ENCODE results near the gene CD46. TPM values are rescaled to one million over a fixed set of nuclear protein-coding genes. Genes with fewer than 3 reads are reported as not detected.
"Not testable (repeated sequence)": the region's sequence is repeated elsewhere in the genome, so short reads cannot be mapped to it uniquely, and the experiment has no call there.

CD46 gene
- 110 and 136 TPM in 2 replicates for total RNA-seq

- peak; percentile 92 to 94 for DNase-seq (ENCODE audit: low read depth in 2 of 2)
These were observed at the start of gene CD46 for GRCh38 chr1:207751790-207752455. TSS of gene CD46 (plus strand) at chr1:207752054. CDS start at chr1:207752213, 159 bp downstream.

- DNase-seq (ENCODE audit: low read depth in 2 of 2) = no peak
These were observed 49.5 kb upstream of the CD46 start for GRCh38 chr1:207702317-207702716.

- DNase-seq (ENCODE audit: low read depth in 2 of 2) = no peak
These were observed 48.1 kb upstream of the CD46 start for GRCh38 chr1:207703712-207704111.

DNA sequence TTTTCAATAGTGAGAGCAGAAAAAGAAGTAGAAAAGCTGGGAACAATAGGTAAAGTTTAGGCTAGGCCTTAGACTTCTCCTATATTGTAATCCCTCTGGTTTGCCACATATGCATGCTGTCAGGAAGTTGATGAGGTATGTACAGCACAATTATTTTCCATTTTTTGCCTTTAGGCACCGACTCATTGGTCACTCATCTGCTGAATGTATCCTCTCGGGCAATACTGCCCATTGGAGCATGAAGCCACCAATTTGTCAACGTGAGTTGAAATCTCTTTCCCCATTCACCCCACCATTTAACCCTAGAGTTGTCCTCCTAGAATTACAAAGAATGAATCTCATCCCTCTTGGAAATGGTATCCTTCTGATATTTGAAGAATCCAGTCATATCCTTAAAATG is 43.9 kb upstream of the CD46 start:
- DNase-seq (ENCODE audit: low read depth in 2 of 2) = not testable (repeated sequence)

DNA sequence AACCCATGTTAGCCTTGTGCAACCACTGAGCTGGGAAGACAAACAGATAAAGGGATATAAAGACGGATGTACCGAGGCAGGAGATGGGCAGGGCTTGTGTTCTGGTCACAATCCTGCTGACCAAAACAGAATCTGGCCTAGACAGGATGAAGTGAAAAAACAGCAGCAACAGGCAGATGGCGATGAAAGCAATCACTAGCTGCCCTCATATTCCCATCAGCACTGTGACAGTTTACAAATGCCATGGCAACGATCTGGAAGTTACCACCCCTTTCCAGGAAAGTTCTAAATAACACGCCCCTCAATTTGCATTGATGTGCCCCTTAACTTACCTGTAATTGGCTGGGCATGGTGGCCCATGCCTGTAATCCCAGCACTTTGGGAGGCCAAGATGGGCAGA is 40.6 kb upstream of the CD46 start:
- peak; percentile 39 to 72 for DNase-seq (ENCODE audit: low read depth in 2 of 2)

- not testable (repeated sequence) for DNase-seq (ENCODE audit: low read depth in 2 of 2)
These were observed 39.2 kb upstream of the CD46 start for GRCh38 chr1:207712701-207713100.

GRCh38 chr1:207713529-207713928 is 38.3 kb upstream of the CD46 start:
- DNase-seq (ENCODE audit: low read depth in 2 of 2) = no peak

DNA sequence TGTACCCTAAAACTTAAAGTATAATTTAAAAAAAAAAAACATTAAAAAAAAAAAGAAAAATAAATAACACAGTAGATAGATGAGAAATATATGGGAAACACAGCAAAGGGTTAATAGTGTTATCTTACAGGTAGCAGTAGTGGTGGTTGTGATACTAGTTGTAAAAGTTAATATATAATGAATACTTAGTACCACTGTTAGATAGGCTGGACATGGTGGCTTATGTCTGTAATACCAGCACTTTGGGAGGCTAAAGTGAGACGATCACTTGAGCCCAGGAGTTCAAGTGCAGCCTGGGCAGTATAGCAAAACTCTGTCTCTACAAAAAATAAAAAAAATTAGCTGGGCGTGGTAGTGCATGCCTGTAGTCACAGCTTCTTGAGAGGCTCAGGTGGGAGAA is 32.6 kb upstream of the CD46 start:
- no peak for DNase-seq (ENCODE audit: low read depth in 2 of 2)

GRCh38 chr1:207728200-207728858 is 23.5 kb upstream of the CD46 start:
- not testable (repeated sequence) for DNase-seq (ENCODE audit: low read depth in 2 of 2)

- not testable (repeated sequence) for DNase-seq (ENCODE audit: low read depth in 2 of 2)
These were observed 14.2 kb upstream of the CD46 start for GRCh38 chr1:207737503-207738157.

- not testable (repeated sequence) for DNase-seq (ENCODE audit: low read depth in 2 of 2)
These were observed 13.6 kb upstream of the CD46 start for GRCh38 chr1:207738158-207738659.

GRCh38 chr1:207740207-207740606 is 11.6 kb upstream of the CD46 start:
- DNase-seq (ENCODE audit: low read depth in 2 of 2) = no peak

DNA sequence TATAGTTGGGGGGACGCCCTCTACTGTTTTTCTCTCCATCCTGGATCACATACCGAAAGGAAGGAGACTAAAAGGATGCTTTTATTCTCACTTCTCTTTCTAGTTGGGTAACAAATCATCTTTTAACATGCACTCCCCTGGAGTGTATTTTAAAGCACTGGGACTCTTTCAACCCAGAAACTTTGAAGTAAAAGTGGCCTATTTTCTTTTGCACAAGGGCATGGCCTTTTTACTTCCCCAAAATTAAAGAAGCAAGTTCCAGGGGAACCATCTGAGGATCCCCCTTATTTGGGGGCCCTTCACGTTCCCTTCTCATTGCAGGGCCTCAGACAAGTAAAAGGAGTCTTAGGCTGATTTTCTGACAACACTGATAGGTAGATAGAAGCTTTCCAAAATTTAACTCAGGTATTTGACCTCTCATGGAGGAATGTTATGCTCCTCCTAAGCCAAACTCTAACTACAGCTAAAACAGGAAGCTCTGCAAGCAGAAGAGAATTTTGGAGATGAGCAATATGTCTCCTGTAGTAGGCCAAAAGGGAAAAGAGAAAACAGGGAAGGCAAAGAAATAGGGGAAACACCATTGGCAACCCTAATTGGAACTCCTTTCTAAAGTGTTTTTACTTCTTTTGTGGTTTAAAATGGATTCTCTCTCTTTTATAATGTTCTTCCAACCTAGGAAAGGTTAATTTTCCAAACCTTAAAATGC is 8.9 kb upstream of the CD46 start:
- no peak for DNase-seq (ENCODE audit: low read depth in 2 of 2)

- no peak for DNase-seq (ENCODE audit: low read depth in 2 of 2)
These were observed 7.8 kb upstream of the CD46 start for GRCh38 chr1:207744000-207744534.

DNA sequence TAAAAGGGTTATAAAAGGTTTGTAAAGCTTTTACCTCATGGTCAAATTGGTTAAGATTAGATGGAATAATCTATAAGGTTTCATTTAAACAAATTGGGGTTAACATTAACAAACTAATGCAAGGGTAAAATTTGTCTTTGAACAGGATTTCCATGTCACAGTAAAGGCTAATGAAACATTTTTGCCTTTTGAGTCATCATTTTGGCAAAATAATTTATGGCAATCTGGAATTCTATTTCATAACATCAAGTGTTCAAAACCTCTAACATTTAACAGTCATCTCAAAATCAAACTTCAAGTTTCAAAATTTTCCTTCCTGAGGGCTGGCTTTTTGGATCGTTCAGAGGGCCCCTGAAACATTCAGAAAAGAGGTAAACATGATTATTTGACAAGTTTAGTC is 6.6 kb upstream of the CD46 start:
- DNase-seq (ENCODE audit: low read depth in 2 of 2) = peak in 1 of 2 donors; percentile 17

- DNase-seq (ENCODE audit: low read depth in 2 of 2) = no peak
These were observed 5.8 kb upstream of the CD46 start for GRCh38 chr1:207745839-207746767.

GRCh38 chr1:207747627-207748492 is 4.0 kb upstream of the CD46 start:
- DNase-seq (ENCODE audit: low read depth in 2 of 2) = no peak

GRCh38 chr1:207748737-207749528 is 2.9 kb upstream of the CD46 start:
- no peak for DNase-seq (ENCODE audit: low read depth in 2 of 2)

Measured in lung microvascular endothelial cell (primary cell).